HG03139 (cell line): ENCODE data around the gene GDPD2.

ENCODE experiments used
- ATAC-seq: cut with Tn5 transposase; IDR thresholded peaks from one replicate; pipeline ENCODE4 v1.9.1; 2021; ENCODE audit not compliant: unreplicated experiment

GDPD2 gene

GRCh38 chrX:70470850-70471289, 47.8 kb downstream of the GDPD2 start:
- ATAC-seq: no peak

GRCh38 chrX:70476166-70476933, 53.2 kb downstream of the GDPD2 start:
- ATAC-seq: no peak

GRCh38 chrX:70476934-70477733, 54.0 kb downstream of the GDPD2 start:
- ATAC-seq: no peak

- no peak for ATAC-seq
Observed at GRCh38 chrX:70477734-70478075, 54.6 kb downstream of the GDPD2 start.

GRCh38 chrX:70478526-70479245, 55.6 kb downstream of the GDPD2 start:
- ATAC-seq: no peak

GRCh38 chrX:70479247-70479921, 56.3 kb downstream of the GDPD2 start:
- no peak for ATAC-seq

GRCh38 chrX:70479922-70480659, 57.0 kb downstream of the GDPD2 start:
- ATAC-seq: no peak

- ATAC-seq: no peak
Observed at GRCh38 chrX:70480660-70481018, 57.5 kb downstream of the GDPD2 start.

GRCh38 chrX:70481471-70482270, 58.6 kb downstream of the GDPD2 start:
- ATAC-seq: no peak

GRCh38 chrX:70482300-70482699, 59.2 kb downstream of the GDPD2 start:
- ATAC-seq: no peak
